ENCODE results near the gene BAIAP2.
A peak's percentile ranks its signal among the peaks of the same experiment; 100 is the strongest.
"Not testable (repeated sequence)": the region's sequence is repeated elsewhere in the genome, so short reads cannot be mapped to it uniquely, and the experiment has no call there.

Gene BAIAP2

GRCh38 chr17:81002013-81002384 is 33.0 kb upstream of the BAIAP2 start:
- no peak for DNase-seq (ENCODE audit: low spot score)

GRCh38 chr17:81002409-81003361 is 32.3 kb upstream of the BAIAP2 start:
- DNase-seq (ENCODE audit: low spot score): peak; percentile 68

GRCh38 chr17:81003711-81004475 is 31.1 kb upstream of the BAIAP2 start:
- no peak for DNase-seq (ENCODE audit: low spot score)

GRCh38 chr17:81006891-81007290 is 28.1 kb upstream of the BAIAP2 start:
- no peak for DNase-seq (ENCODE audit: low spot score)

GRCh38 chr17:81008140-81008539 is 26.8 kb upstream of the BAIAP2 start:
- DNase-seq (ENCODE audit: low spot score): no peak

- no peak for DNase-seq (ENCODE audit: low spot score)
Observed at GRCh38 chr17:81009136-81009535, 25.8 kb upstream of the BAIAP2 start.

GRCh38 chr17:81010935-81011334 is 24.0 kb upstream of the BAIAP2 start:
- no peak for DNase-seq (ENCODE audit: low spot score)

- no peak for DNase-seq (ENCODE audit: low spot score)
Observed at GRCh38 chr17:81011951-81012350, 23.0 kb upstream of the BAIAP2 start.

GRCh38 chr17:81012574-81013447 is 22.1 kb upstream of the BAIAP2 start:
- DNase-seq (ENCODE audit: low spot score): no peak

- DNase-seq (ENCODE audit: low spot score): no peak
Observed at GRCh38 chr17:81013642-81014041, 21.3 kb upstream of the BAIAP2 start.

GRCh38 chr17:81015136-81015535 is 19.8 kb upstream of the BAIAP2 start:
- no peak for DNase-seq (ENCODE audit: low spot score)

GRCh38 chr17:81016575-81016974 is 18.4 kb upstream of the BAIAP2 start:
- no peak for DNase-seq (ENCODE audit: low spot score)

- not testable (repeated sequence) for DNase-seq (ENCODE audit: low spot score)
Observed at GRCh38 chr17:81017330-81017729, 17.6 kb upstream of the BAIAP2 start.

GRCh38 chr17:81018044-81018802 is 16.7 kb upstream of the BAIAP2 start:
- no peak for DNase-seq (ENCODE audit: low spot score)

- DNase-seq (ENCODE audit: low spot score): no peak
Observed at GRCh38 chr17:81019563-81020442, 15.1 kb upstream of the BAIAP2 start.

- no peak for DNase-seq (ENCODE audit: low spot score)
Observed at GRCh38 chr17:81020443-81020766, 14.5 kb upstream of the BAIAP2 start.

- DNase-seq (ENCODE audit: low spot score): peak; percentile 72
Observed at GRCh38 chr17:81020767-81021497, 14.0 kb upstream of the BAIAP2 start.

GRCh38 chr17:81021531-81022343 is 13.2 kb upstream of the BAIAP2 start:
- no peak for DNase-seq (ENCODE audit: low spot score)

- no peak for DNase-seq (ENCODE audit: low spot score)
Observed at GRCh38 chr17:81022344-81022676, 12.6 kb upstream of the BAIAP2 start.
